Endothelial cell of umbilical vein (primary cell): ENCODE results near the gene FSTL4.

Experiments
- EZH2 ChIP-seq: IDR thresholded peaks from 2 replicates; pipeline ENCODE4 v1.6.1; 2012; ENCODE audit warnings: borderline replicate concordance, low read depth, mild to moderate bottlenecking, moderate library complexity, low read length, inconsistent platforms; ENCODE audit not compliant: severe bottlenecking
- TF ChIP-seq, protein P1 (sequence below), 2 donors: IDR thresholded peaks; 1 replicate in 1 of 2; 2 replicates in 1 of 2; pipeline ENCODE4 v1.5.1; 2011; ENCODE audit warnings: low read length in 2 of 2, mild to moderate bottlenecking in 2 of 2, moderate library complexity in 2 of 2, control low read depth in 1 of 2, inconsistent platforms in 1 of 2, low read depth in 1 of 2; ENCODE audit not compliant: insufficient read depth in 1 of 2; ENCODE audit errors: extremely low read depth in 1 of 2

GRCh38 chr5:133245191-133246052 is 366.9 kb downstream of the FSTL4 start:
- TF ChIP-seq, protein P1, sequence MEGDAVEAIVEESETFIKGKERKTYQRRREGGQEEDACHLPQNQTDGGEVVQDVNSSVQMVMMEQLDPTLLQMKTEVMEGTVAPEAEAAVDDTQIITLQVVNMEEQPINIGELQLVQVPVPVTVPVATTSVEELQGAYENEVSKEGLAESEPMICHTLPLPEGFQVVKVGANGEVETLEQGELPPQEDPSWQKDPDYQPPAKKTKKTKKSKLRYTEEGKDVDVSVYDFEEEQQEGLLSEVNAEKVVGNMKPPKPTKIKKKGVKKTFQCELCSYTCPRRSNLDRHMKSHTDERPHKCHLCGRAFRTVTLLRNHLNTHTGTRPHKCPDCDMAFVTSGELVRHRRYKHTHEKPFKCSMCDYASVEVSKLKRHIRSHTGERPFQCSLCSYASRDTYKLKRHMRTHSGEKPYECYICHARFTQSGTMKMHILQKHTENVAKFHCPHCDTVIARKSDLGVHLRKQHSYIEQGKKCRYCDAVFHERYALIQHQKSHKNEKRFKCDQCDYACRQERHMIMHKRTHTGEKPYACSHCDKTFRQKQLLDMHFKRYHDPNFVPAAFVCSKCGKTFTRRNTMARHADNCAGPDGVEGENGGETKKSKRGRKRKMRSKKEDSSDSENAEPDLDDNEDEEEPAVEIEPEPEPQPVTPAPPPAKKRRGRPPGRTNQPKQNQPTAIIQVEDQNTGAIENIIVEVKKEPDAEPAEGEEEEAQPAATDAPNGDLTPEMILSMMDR (IDR thresholded peaks at IDR 0.05; ENCODE audit: extremely low read depth in 1 of 2, insufficient read depth in 1 of 2, low read depth in 1 of 2, low read length in 2 of 2), result no peak
- TF ChIP-seq EZH2, result no peak
